H1 (cell line): Measurements from ENCODE around the gene GLOD4. TPM values are rescaled to one million over a fixed set of nuclear protein-coding genes. Genes with fewer than 3 reads are reported as not detected.

ENCODE experiments used
- CTCF ChIA-PET: fragments of 300-600 bp; sonication (Branson Sonifier 250); formaldehyde crosslinking; loops from one replicate; lab custom pipeline; 2021; ENCODE audit not compliant: partially characterized antibody; lab: Charles Lee
- POLR2A ChIA-PET: fragments of 300-600 bp; sonication (Branson Sonifier 250); formaldehyde crosslinking; loops from one replicate; lab custom pipeline; 2021; ENCODE audit warnings: inconsistent platforms; ENCODE audit not compliant: partially characterized antibody; lab: Charles Lee
- DNase-seq, 2 experiments: peaks; one replicate each; pipeline versions ENCODE4 v3.0.0 to v3.0.0-alpha.2; 2010 to 2022; ENCODE audit warnings: low spot score in 2 of 2, low read depth in 1 of 2, mixed read lengths in 1 of 2
- FAIRE-seq: peaks from 2 replicates; lab custom pipeline; 2011; peaks lifted over from hg19 to GRCh38; lab: Jason Lieb, UNC
- H2AFZ ChIP-seq: 2 replicates; pipeline ENCODE4 v1.8.1; 2012; ENCODE audit warnings: low read length, inconsistent platforms
- H2AK5ac ChIP-seq: 2 replicates; pipeline ENCODE4 v1.6.1; 2013; ENCODE audit warnings: low read depth, low read length
- H2BK120ac ChIP-seq: replicated peaks from 2 replicates; pipeline ENCODE3; 2013; ENCODE audit warnings: low read depth, low read length, inconsistent platforms
- H2BK12ac ChIP-seq: 2 replicates; pipeline ENCODE4 v1.6.1; 2013; ENCODE audit warnings: low read depth, low read length
- H2BK15ac ChIP-seq: 2 replicates; pipeline ENCODE4 v1.6.1; 2013; ENCODE audit warnings: low read length
- H2BK20ac ChIP-seq: 2 replicates; pipeline ENCODE4 v1.6.1; 2013; ENCODE audit warnings: low read length
- H2BK5ac ChIP-seq: 2 replicates; pipeline ENCODE4 v1.6.1; 2013; ENCODE audit warnings: low read depth, low read length
- H3K14ac ChIP-seq: 2 replicates; pipeline ENCODE4 v1.6.1; 2013; ENCODE audit warnings: inconsistent platforms; ENCODE audit not compliant: insufficient read length
- H3K18ac ChIP-seq: 2 replicates; pipeline ENCODE4 v1.6.1; 2013; ENCODE audit warnings: low read length; ENCODE audit errors: extremely low read depth
- H3K23ac ChIP-seq: 2 replicates; pipeline ENCODE4 v1.6.1; 2013; ENCODE audit warnings: inconsistent platforms; ENCODE audit not compliant: insufficient read length
- H3K23me2 ChIP-seq: 2 replicates; pipeline ENCODE4 v1.6.1; 2013; ENCODE audit warnings: low read depth, low read length
- H3K27ac ChIP-seq: 2 replicates; pipeline ENCODE4 v1.6.1; 2011; ENCODE audit warnings: low read depth, low read length, inconsistent platforms
- H3K27me3 ChIP-seq, 4 experiments: replicated peaks in 1 of 4; 1 replicate in 1 of 4; 2 replicates in 3 of 4; pipeline versions ENCODE4 v1.6.1 to v1.8.1; 2011 to 2013; ENCODE audit warnings: low read length in 3 of 4, mild to moderate bottlenecking in 3 of 4, inconsistent platforms in 2 of 4, mixed read lengths in 2 of 4, moderate library complexity in 1 of 4; ENCODE audit not compliant: control insufficient read depth in 3 of 4, insufficient read depth in 3 of 4; ENCODE audit errors: extremely low read depth in 1 of 4
- H3K36me3 ChIP-seq, 4 experiments: 2 replicates each; pipeline versions ENCODE4 v1.6.1 to v1.8.1; 2011 to 2013; ENCODE audit warnings: mild to moderate bottlenecking in 4 of 4, low read length in 3 of 4, moderate library complexity in 2 of 4, control low read depth in 1 of 4, inconsistent platforms in 1 of 4; ENCODE audit not compliant: insufficient read depth in 4 of 4, control insufficient read depth in 2 of 4
- H3K4ac ChIP-seq: replicated peaks from 2 replicates; pipeline ENCODE3; 2013; ENCODE audit warnings: low read length, low read depth, mixed read lengths, inconsistent platforms; ENCODE audit not compliant: insufficient read length
- H3K4me1 ChIP-seq, 4 experiments: replicated peaks in 1 of 4; 1 replicate in 1 of 4; 2 replicates in 3 of 4; pipeline versions ENCODE4 v1.6.1 to v1.8.1; 2011 to 2013; ENCODE audit warnings: low read length in 3 of 4, inconsistent platforms in 2 of 4, mixed read lengths in 1 of 4; ENCODE audit not compliant: insufficient read depth in 4 of 4, control insufficient read depth in 3 of 4
- H3K4me2 ChIP-seq, 2 experiments: 2 replicates each; pipeline versions ENCODE4 v1.6.1 to v1.8.1; 2011 to 2013; ENCODE audit warnings: low read depth in 2 of 2, low read length in 2 of 2, control low read depth in 1 of 2, inconsistent platforms in 1 of 2, mild to moderate bottlenecking in 1 of 2; ENCODE audit not compliant: insufficient read depth in 1 of 2
- H3K4me3 ChIP-seq, 4 experiments: fragments of 200-600, 300-600 bp in 1 of 4; sonication (generic), shearing (Covaris generic), sonication (Bioruptor Twin) in 1 of 4; 2 replicates each; pipeline versions ENCODE4 v1.5.1 to v1.8.1; 2011 to 2016; ENCODE audit warnings: low read length in 4 of 4, low read depth in 3 of 4, control low read depth in 2 of 4, inconsistent platforms in 2 of 4, mild to moderate bottlenecking in 2 of 4, mixed read lengths in 1 of 4, moderate library complexity in 1 of 4; ENCODE audit not compliant: insufficient read depth in 2 of 4; ENCODE audit errors: extremely low read depth in 1 of 4
- H3K56ac ChIP-seq: replicated peaks from 2 replicates; pipeline ENCODE3; 2013; ENCODE audit warnings: low read depth, mild to moderate bottlenecking, mixed read lengths, low read length, inconsistent platforms; ENCODE audit not compliant: insufficient read length
- H3K79me1 ChIP-seq: 2 replicates; pipeline ENCODE4 v1.6.1; 2013; ENCODE audit warnings: low read depth, low read length, control low read depth
- H3K79me2 ChIP-seq, 2 experiments: 2 replicates each; pipeline versions ENCODE4 v1.6.1 to v1.8.1; 2012 to 2013; ENCODE audit warnings: low read length in 2 of 2, mild to moderate bottlenecking in 2 of 2, inconsistent platforms in 1 of 2; ENCODE audit not compliant: insufficient read depth in 2 of 2, control insufficient read depth in 1 of 2
- H3K9ac ChIP-seq, 4 experiments: replicated peaks in 1 of 4; 1 replicate in 1 of 4; 2 replicates in 3 of 4; pipeline versions ENCODE4 v1.6.1 to v1.8.1; 2011 to 2013; ENCODE audit warnings: low read depth in 3 of 4, low read length in 3 of 4, control low read depth in 2 of 4, mild to moderate bottlenecking in 2 of 4, moderate library complexity in 2 of 4, inconsistent platforms in 1 of 4; ENCODE audit errors: extremely low read depth in 1 of 4
- H3K9me3 ChIP-seq, 2 experiments: 2 replicates each; pipeline versions ENCODE4 v1.6.1 to v1.8.1; 2012 to 2013; ENCODE audit warnings: mild to moderate bottlenecking in 2 of 2, moderate library complexity in 2 of 2, control low read depth in 1 of 2, inconsistent platforms in 1 of 2, low read depth in 1 of 2, low read length in 1 of 2, mixed read lengths in 1 of 2; ENCODE audit not compliant: insufficient read depth in 2 of 2
- H4K20me1 ChIP-seq, 2 experiments: replicated peaks in 1 of 2; 2 replicates each; pipeline versions ENCODE3 to v1.8.1; 2011 to 2013; ENCODE audit warnings: inconsistent platforms in 2 of 2, low read length in 2 of 2, mild to moderate bottlenecking in 1 of 2; ENCODE audit not compliant: insufficient read depth in 2 of 2, control insufficient read depth in 1 of 2
- H4K5ac ChIP-seq: 2 replicates; pipeline ENCODE4 v1.6.1; 2013; ENCODE audit warnings: low read length, low read depth, mixed read lengths, inconsistent platforms; ENCODE audit not compliant: insufficient read length
- H4K8ac ChIP-seq: 2 replicates; pipeline ENCODE4 v1.8.0; 2013; ENCODE audit warnings: mild to moderate bottlenecking, moderate library complexity, low read length, inconsistent platforms; ENCODE audit not compliant: insufficient read depth; ENCODE audit errors: extremely low read depth
- H4K91ac ChIP-seq: replicated peaks from 2 replicates; pipeline ENCODE3; 2013; ENCODE audit warnings: low read length, mixed read lengths, inconsistent platforms; ENCODE audit not compliant: insufficient read length
- EZH2 ChIP-seq: fragments of 200-600 bp; sonication (generic); IDR thresholded peaks from 2 replicates; pipeline ENCODE4 v1.7.1; 2012; ENCODE audit warnings: low read depth, mild to moderate bottlenecking, moderate library complexity, low read length, inconsistent platforms; ENCODE audit not compliant: severe bottlenecking
- MAX ChIP-seq: IDR thresholded peaks from 2 replicates; pipeline ENCODE4 v1.6.1; 2012; ENCODE audit warnings: inconsistent platforms
- NANOG ChIP-seq: IDR thresholded peaks from 2 replicates; pipeline ENCODE4 v1.6.1; 2011; ENCODE audit warnings: low read length, low read depth, mild to moderate bottlenecking, inconsistent platforms; ENCODE audit not compliant: insufficient read depth, poor library complexity, severe bottlenecking
- SAP30 ChIP-seq: fragments of 300-600 bp; sonication (generic); IDR thresholded peaks from 2 replicates; pipeline ENCODE4 v1.7.1; 2012; ENCODE audit warnings: low read length, moderate library complexity, mild to moderate bottlenecking, inconsistent platforms; ENCODE audit not compliant: insufficient read depth, insufficient replicate concordance
- YY1 ChIP-seq: IDR thresholded peaks from 2 replicates; pipeline ENCODE4 v1.6.1; 2011; ENCODE audit warnings: low read depth, mild to moderate bottlenecking, low read length
- WGBS, 2 experiments: shearing (Covaris generic) in 1 of 2; methylation state at CpG; one replicate each; pipeline versions ENCODE4 v1.1.6 to v1.1.7; 2013 to 2015; ENCODE audit warnings: low lambda C conversion rate in 2 of 2, mixed read lengths in 2 of 2, inconsistent platforms in 1 of 2, low coverage in 1 of 2, missing lambda C conversion rate in 1 of 2; ENCODE audit not compliant: insufficient replicate concordance in 2 of 2, insufficient coverage in 1 of 2, insufficient read length in 1 of 2; ENCODE audit errors: extremely low coverage in 1 of 2, missing lambda C conversion rate in 1 of 2; 5-methylcytosine and 5-hydroxymethylcytosine counted together
- polyA plus RNA-seq, 7 experiments: library from polyadenylated mRNA; depleted of rRNA in 3 of 7; stranded (reverse) in 5 of 7; unstranded in 2 of 7; fragments of >200 nt in 5 of 7; fragments of 200-250 nt in 2 of 7; gene quantifications; 1 replicate in 5 of 7; 2 replicates in 1 of 7; 4 replicates in 1 of 7; pipeline versions ENCODE4 v1.2.1 to v1.2.3, GENCODE V29; 2011 to 2013; ENCODE audit warnings: missing spikeins in 2 of 7, mixed read lengths in 2 of 7
- total RNA-seq: library from RNA; stranded (reverse); fragmentation: NEBNext Ultra II Directional; extraction: Animal tissue kit (Norgen Biotek cat#: 25700); gene quantifications from 2 replicates; pipeline ENCODE4 v1.2.1, GENCODE V29; 2021

The GLOD4 gene
- total and polyA plus RNA-seq, 2 of the 8 experiments (the other 6 are each of a cell fraction or from before 2014, with no cell fraction given) = 36.8 to 81.3 TPM

- no peak overlapping the region for H2BK20ac ChIP-seq
- H3K4ac ChIP-seq = peak overlapping the region; percentile 89
- DNase-seq (peak in 1 of 2 experiments; percentile 54), FAIRE-seq (no peak)
- peak overlapping the region; percentile 68; the same call in 1 of the 2 replicates for H3K27ac ChIP-seq
- TF ChIP-seq SAP30 = peak; percentile 56
- peak; percentile 35; the same call in 1 of the 2 replicates for TF ChIP-seq MAX
- no peak for TF ChIP-seq EZH2
- no peak for TF ChIP-seq NANOG
- TF ChIP-seq YY1 = no peak
- H3K4me2 ChIP-seq = peak overlapping the region; percentile 95 to 96
- H3K18ac ChIP-seq = peak overlapping the region; percentile 97
- H3K9ac ChIP-seq = peak overlapping the region; percentile 53 to 80 (median 72)
- H3K36me3 ChIP-seq = peaks cover 9 to 27% (median 20%) of the 10 kb centered on the region in 4 experiments; a peak in 6 of 8 replicates
- no peak overlapping the region for H2BK15ac ChIP-seq
- H2BK120ac ChIP-seq = no peak overlapping the region
- no peak overlapping the region for H2BK5ac ChIP-seq
- POLR2A ChIA-PET = interaction anchor here (0.9 to 5.1 kb wide), 4 partner anchors 9 to 31 kb away, joined by 3 to 44 read pairs (median 6); partner anchors contain the start of genes GLOD4 and MRM3
- H3K14ac ChIP-seq = no peak overlapping the region
- H4K91ac ChIP-seq = peak overlapping the region; percentile 92
- H2AK5ac ChIP-seq = no peak overlapping the region; the same call in 1 of the 2 replicates
- no peak overlapping the region; the same call in 1 of the 2 replicates for H2AFZ ChIP-seq
- H3K23me2 ChIP-seq = peaks cover 11% of the 10 kb centered on the region
- no peak overlapping the region for H3K23ac ChIP-seq
- H3K56ac ChIP-seq = peak overlapping the region; percentile 62
- H3K9me3 ChIP-seq = peaks cover 4 to 7% of the 10 kb centered on the region in 2 experiments; a peak in 2 of 4 replicates
- H3K27me3 ChIP-seq = no peaks in the 10 kb centered on the region
- H3K4me1 ChIP-seq = peaks cover 2 to 11% (median 7%) of the 10 kb centered on the region in 4 experiments; a peak in 6 of 7 replicates
- peak overlapping the region; percentile 3 for H4K5ac ChIP-seq
- no peak overlapping the region for H2BK12ac ChIP-seq
- H3K79me1 ChIP-seq = peaks cover 16% of the 10 kb centered on the region
- peaks cover 0 to 17% of the 10 kb centered on the region in 2 experiments for H4K20me1 ChIP-seq
- H4K8ac ChIP-seq = peak overlapping the region; percentile 87; the same call in 1 of the 2 replicates
- H3K4me3 ChIP-seq = peak overlapping the region; percentile 70 to 88 (median 84)
- peaks cover 3 to 43% of the 10 kb centered on the region in 2 experiments; a peak in 3 of 4 replicates for H3K79me2 ChIP-seq
- 9% methylated on average over 22 of the region's 49 CpGs; no CpG with 5 or more reads in 1 of the 2 experiments for WGBS, 2 experiments
- CTCF ChIA-PET = interaction anchor here (0.9 to 2.2 kb wide), 5 partner anchors 8 to 245 kb away, joined by 3 to 6 read pairs (median 3); partner anchors contain the start of gene TIMM22
Measured at GRCh38 chr17:751269-752001, 30.6 kb downstream of the GLOD4 start.
